Testis (tissue), 3 donors: Measurements from ENCODE around the gene ALDH2. TPM values are rescaled to one million over a fixed set of nuclear protein-coding genes. Genes with fewer than 3 reads are reported as not detected.

Experiments used
- DNase-seq: peaks from one replicate; pipeline ENCODE4 v3.0.0-alpha.2; 2019
- H3K27ac ChIP-seq, 2 donors: fragments of 200-600 bp; sonication (generic); one replicate each; pipeline ENCODE4 v1.5.1; 2019
- H3K27me3 ChIP-seq: fragments of 200-600 bp; sonication (generic); one replicate; pipeline ENCODE4 v1.5.1; 2019
- H3K36me3 ChIP-seq: fragments of 200-600 bp; sonication (generic); one replicate; pipeline ENCODE4 v1.5.1; 2017; ENCODE audit warnings: low read depth; ENCODE audit errors: missing control alignments
- H3K4me1 ChIP-seq: fragments of 200-600 bp; sonication (generic); one replicate; pipeline ENCODE4 v1.5.1; 2019
- H3K4me3 ChIP-seq, 2 donors: fragments of 200-600 bp; sonication (generic); one replicate each; pipeline ENCODE4 v1.5.1; 2017 to 2019
- H3K9me3 ChIP-seq: fragments of 200-600 bp; sonication (generic); one replicate; pipeline ENCODE4 v1.5.1; 2017
- CTCF ChIP-seq, 3 experiments: fragments of 450-650 bp in 2 of 3; fragments of 200-600 bp in 1 of 3; sonication (generic) in 1 of 3; IDR thresholded peaks; one replicate each; pipeline ENCODE4 v1.5.1; 2016 to 2019; ENCODE audit warnings: antibody characterized with exemption in 3 of 3, mild to moderate bottlenecking in 2 of 3, moderate library complexity in 1 of 3
- POLR2A ChIP-seq: fragments of 450-650 bp; IDR thresholded peaks from one replicate; pipeline ENCODE4 v1.6.1; 2017; ENCODE audit warnings: antibody characterized with exemption, mild to moderate bottlenecking, moderate library complexity
- WGBS, 2 donors: methylation state at CpG; one replicate each; pipeline ENCODE4 v1.1.5; 2018; 5-methylcytosine and 5-hydroxymethylcytosine counted together
- intact Hi-C: fragments of 100-400 bp; cut with DNase I; formaldehyde crosslinking; loops from one replicate; pipeline ENCODE4 v1.15.1; 2023; ENCODE audit warnings: low total_unique reads
- polyA plus RNA-seq: library from polyadenylated mRNA; stranded (reverse); fragments of 350-450 nt; fragmentation: Illumina TruSeq; extraction: RNeasy Lipid Tissue Mini Kit (QIAGEN cat#74804); gene quantifications from one replicate; pipeline ENCODE4 v1.2.3, GENCODE V29; 2014; ENCODE audit warnings: low read depth, low replicate concordance; ENCODE audit not compliant: insufficient read depth
- total RNA-seq, 2 donors: library from RNA; depleted of rRNA; stranded (reverse); fragments of >200 nt; gene quantifications; one replicate each; pipeline ENCODE4 v1.2.3, GENCODE V29; 2016

ALDH2 gene
- total and polyA plus RNA-seq, 3 donors from 2014 or later, result 58.4 to 96.4 (median 76.6) TPM

DNA sequence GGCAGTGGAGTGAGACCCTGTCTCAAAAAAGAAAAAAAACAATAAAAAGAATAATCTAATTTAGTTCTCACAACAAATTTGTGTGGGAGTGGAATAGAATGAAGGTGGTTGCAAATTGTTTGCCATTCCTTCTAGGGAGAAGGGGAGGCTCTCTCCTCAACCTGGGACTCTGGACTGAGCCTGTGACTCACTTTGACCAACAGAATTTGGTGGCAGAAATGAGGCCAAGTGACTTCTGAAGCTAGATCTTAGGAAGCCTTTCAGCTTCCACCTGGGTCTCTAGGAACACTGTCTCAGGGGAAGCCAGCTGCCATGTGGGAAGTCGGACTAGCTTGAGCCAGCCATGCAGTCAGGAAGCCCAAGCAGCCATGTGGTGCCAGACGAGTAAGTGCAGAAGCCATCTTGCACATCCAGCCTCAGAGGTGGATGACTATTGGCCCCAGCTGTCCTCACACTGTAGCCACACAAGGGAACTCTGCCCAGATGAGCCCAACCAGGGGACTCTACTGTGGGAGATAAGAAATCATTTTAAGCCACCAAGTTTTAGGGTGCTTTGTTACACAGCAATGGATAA, 14.4 kb downstream of the ALDH2 start:
- H3K4me1 ChIP-seq, result peaks cover 14% of the 10 kb centered on the region
- no peak for DNase-seq
- H3K36me3 ChIP-seq, result no peaks in the 10 kb centered on the region
- H3K27ac ChIP-seq, result no peak overlapping the region
- no peaks in the 10 kb centered on the region for H3K9me3 ChIP-seq
- TF ChIP-seq CTCF (IDR thresholded peaks at IDR 0.05) (no peak), POLR2A (no peak)
- WGBS, 2 donors, result 100% methylated on average over 2 of the region's 2 CpGs
- H3K27me3 ChIP-seq, result no peaks in the 10 kb centered on the region
- H3K4me3 ChIP-seq, result no peak overlapping the region
- intact Hi-C loops, result no loop called here

DNA sequence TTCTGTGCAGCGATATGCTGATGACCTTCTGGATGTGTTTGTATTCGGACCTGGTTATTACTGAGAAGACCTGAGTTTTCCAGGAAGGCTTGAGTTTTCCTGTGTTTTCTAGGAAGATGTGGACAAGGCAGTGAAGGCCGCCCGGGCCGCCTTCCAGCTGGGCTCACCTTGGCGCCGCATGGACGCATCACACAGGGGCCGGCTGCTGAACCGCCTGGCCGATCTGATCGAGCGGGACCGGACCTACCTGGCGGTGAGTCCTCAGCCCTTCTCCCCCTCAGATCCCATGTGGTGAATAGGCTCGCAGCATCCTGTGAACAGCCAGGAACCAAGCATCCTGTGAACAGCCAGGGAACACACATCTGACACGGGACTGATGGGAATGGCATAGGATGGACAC, 16.3 kb downstream of the ALDH2 start:
- no peak overlapping the region for H3K4me3 ChIP-seq
- DNase-seq, result no peak
- peaks cover 2% of the 10 kb centered on the region for H3K4me1 ChIP-seq
- H3K36me3 ChIP-seq, result no peaks in the 10 kb centered on the region
- TF ChIP-seq CTCF (IDR thresholded peaks at IDR 0.05), result no peak
- no peak for TF ChIP-seq POLR2A
- intact Hi-C loops, result no loop called here
- H3K27ac ChIP-seq, result no peak overlapping the region
- H3K9me3 ChIP-seq, result no peaks in the 10 kb centered on the region
- 90 to 94% methylated on average over 17 of the region's 17 CpGs for WGBS, 2 donors
- H3K27me3 ChIP-seq, result no peaks in the 10 kb centered on the region

DNA sequence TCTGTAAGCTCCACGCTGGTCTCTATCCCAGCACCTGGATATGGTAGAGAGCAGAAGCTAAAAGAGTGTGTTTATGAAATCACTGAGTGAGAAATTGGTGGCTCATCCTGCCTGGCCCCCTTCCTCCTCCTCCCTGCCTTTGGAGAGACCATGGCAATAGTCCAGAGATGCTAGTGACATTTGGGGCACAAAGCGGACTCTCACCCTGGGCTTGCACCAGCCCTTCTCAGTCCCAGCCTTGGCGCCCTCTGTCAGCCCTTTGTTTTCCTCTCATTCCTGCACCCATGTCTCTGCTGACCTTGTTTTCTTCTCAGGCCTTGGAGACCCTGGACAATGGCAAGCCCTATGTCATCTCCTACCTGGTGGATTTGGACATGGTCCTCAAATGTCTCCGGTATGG, 18.2 kb downstream of the ALDH2 start:
- Histone ChIP-seq H3K27ac (peak overlapping the region; percentile 24 to 71), H3K4me3 (no peak overlapping the region), H3K27me3 (no peaks in the 10 kb centered on the region), H3K36me3 (no peaks in the 10 kb centered on the region), H3K4me1 (peaks cover 9% of the 10 kb centered on the region), H3K9me3 (no peaks in the 10 kb centered on the region)
- no peak for DNase-seq
- intact Hi-C loops, result no loop called here
- 89 to 91% methylated on average over 4 of the region's 4 CpGs for WGBS, 2 donors
- TF ChIP-seq CTCF (IDR thresholded peaks at IDR 0.05) (no peak), POLR2A (no peak)

DNA sequence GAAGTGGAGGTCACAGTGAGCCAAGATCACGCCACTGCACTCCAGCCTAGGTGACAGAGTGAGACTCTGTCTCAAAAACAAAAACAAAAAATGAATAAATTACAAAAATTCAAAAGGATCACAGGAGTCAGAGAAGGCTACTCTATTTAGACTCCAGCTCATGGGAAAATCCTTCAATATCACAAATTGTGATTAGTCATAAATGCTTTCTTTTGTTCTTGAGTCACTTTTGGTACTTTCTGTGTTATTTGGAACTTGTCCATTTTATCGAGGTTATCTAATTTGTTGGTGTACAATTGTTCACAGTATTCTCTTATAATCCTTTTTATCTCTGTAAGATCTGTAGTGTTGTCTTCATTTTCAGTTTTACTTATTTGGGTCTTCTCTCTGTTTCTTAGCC, 18.9 kb downstream of the ALDH2 start:
- WGBS, 2 donors, result 66 to 67% methylated on average over 2 of the region's 2 CpGs
- H3K9me3 ChIP-seq, result no peaks in the 10 kb centered on the region
- no peaks in the 10 kb centered on the region for H3K36me3 ChIP-seq
- TF ChIP-seq CTCF (IDR thresholded peaks at IDR 0.05) (no peak), POLR2A (no peak)
- no peak for DNase-seq
- intact Hi-C loops, result no loop called here
- H3K4me1 ChIP-seq, result peaks cover 9% of the 10 kb centered on the region
- H3K27me3 ChIP-seq, result no peaks in the 10 kb centered on the region
- H3K4me3 ChIP-seq, result no peak overlapping the region
- peak overlapping the region; percentile 24 to 71 for H3K27ac ChIP-seq

GRCh38 chr12:111788178-111788654, 21.5 kb downstream of the ALDH2 start:
- DNase-seq, result peak; percentile 58

More at GRCh38 chr12:111788178-111788654, 21.5 kb downstream of the ALDH2 start:
- H3K36me3 ChIP-seq, result no peaks in the 10 kb centered on the region
- no peak overlapping the region for H3K4me3 ChIP-seq
- no peaks in the 10 kb centered on the region for H3K9me3 ChIP-seq
- H3K27me3 ChIP-seq, result no peaks in the 10 kb centered on the region
- H3K27ac ChIP-seq, result no peak overlapping the region
- TF ChIP-seq POLR2A (no peak), CTCF (IDR thresholded peaks at IDR 0.05) (no peak)
- intact Hi-C loops, result no loop called here
- H3K4me1 ChIP-seq, result peaks cover 27% of the 10 kb centered on the region
- WGBS, 2 donors, result 48 to 61% methylated on average over 8 of the region's 8 CpGs
